GM12872 (cell line): ENCODE data around the gene ZCCHC24.
A peak's percentile ranks its signal among the peaks of the same experiment; 100 is the strongest.

Experiments used
- TF ChIP-seq, protein P1 (sequence below): IDR thresholded peaks from 3 replicates; pipeline ENCODE4 v1.5.1; 2011; ENCODE audit warnings: low read depth, mild to moderate bottlenecking, low read length, moderate library complexity; ENCODE audit not compliant: insufficient read depth

The ZCCHC24 gene

DNA sequence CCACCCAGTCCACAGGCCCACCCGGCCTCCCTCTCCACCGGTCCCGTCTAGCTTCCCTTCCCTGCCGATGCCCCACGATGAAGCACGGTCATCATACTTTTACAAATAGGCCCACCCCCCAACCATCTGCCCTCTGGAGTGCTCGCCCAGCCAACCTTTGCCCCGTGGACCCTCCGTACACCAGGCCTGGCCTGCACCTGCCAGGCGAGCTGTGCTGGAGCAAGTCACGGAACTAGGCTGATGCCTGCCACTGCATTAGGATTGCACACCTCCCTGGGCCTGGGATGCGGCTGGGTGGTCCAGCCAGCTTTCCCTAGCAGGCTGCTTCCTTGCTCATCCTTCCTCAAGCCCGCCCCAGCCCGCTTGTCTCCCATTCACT lies 53.4 kb downstream of the ZCCHC24 start:
- TF ChIP-seq, protein P1, sequence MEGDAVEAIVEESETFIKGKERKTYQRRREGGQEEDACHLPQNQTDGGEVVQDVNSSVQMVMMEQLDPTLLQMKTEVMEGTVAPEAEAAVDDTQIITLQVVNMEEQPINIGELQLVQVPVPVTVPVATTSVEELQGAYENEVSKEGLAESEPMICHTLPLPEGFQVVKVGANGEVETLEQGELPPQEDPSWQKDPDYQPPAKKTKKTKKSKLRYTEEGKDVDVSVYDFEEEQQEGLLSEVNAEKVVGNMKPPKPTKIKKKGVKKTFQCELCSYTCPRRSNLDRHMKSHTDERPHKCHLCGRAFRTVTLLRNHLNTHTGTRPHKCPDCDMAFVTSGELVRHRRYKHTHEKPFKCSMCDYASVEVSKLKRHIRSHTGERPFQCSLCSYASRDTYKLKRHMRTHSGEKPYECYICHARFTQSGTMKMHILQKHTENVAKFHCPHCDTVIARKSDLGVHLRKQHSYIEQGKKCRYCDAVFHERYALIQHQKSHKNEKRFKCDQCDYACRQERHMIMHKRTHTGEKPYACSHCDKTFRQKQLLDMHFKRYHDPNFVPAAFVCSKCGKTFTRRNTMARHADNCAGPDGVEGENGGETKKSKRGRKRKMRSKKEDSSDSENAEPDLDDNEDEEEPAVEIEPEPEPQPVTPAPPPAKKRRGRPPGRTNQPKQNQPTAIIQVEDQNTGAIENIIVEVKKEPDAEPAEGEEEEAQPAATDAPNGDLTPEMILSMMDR: no peak

DNA sequence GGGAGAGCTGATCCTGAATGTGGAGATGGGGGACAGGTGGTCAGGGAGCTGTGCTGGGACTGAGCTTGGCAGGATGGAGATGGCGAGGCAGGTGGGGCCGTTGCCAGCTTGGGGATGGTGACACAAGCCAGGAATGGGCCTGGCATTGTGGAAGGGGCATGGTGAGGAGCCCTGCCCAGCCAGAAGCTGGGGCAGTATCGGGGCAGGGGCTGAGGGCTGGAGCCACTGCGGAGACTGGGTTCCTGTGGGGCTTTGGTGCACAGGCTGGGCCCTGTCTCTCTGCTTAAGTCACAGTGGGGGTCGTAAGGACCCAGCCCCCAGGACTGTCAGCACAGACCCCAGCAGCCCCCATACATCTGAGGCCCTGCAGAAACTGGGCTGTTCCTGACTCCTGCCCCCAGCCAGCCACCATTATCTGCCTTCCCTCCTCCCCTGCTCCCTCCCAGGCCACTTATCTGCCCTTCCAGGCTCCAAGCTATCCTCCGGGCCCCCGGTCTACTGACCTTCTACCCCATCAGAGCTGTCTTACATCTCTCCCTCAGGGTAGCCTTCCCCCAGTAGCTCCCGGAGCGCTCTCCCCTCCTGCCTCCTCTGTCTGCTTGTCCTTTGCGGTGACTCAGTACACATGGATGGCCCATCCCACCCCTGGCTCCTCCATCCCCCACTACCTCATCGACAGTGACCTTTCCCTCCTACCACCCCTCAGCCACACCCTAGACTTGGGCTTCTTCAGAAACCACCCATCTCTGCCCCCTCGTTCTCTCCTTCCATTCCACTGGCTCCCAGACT lies 54.0 kb downstream of the ZCCHC24 start:
- TF ChIP-seq, protein P1: no peak

DNA sequence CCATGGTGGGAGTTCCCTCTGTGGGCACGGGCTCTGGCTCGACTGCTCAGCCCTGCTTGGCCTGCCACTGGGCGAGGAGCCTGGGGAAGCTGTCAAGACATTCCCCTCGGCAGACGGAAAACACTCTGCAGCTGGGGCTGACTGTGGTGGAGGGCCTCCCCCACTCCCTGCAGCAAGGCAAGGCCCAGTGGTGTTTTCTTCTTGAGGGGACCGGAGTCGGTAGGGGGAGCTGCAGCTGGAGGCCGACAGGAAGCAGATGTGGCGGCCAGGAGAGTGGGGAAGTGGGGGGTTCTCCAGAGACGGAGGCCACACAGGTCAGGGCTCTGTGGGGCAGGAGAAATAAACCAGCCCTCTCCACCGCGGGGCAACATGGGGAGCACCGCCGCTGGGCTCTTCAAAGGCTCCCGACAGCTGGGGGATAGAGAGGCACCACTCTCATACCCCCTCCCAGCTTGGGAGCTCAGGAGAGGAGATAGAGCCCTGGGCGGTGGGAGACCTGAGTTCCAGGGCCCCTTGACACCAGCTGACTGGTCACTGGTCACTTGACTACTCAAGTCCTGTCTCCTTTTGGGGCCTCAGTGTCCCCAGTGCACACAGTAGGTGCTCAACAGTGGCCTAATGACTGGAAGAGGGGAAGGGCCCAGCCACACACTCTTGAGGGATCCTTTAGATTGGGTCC lies 54.7 kb downstream of the ZCCHC24 start:
- TF ChIP-seq, protein P1: peak; percentile 27; the same call in 1 of the 3 replicates

DNA sequence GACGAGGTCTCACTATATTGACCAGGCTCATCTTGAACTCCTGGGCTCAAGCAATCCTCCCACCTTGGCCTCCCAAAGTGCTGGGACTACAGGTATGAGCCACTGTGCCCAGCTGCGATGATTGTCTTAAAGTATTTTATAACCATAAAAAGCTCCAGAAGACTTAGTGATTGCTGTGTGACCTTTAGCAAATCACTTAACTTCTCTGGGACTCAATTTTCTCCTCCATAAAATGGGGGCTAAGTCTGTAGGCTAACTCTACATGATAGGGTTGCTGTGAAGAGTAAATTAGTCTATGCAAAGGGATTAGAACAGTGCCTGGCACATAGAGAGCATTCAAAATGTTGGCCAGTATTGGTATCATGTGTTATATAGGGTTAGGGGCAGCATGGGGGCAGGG lies 55.4 kb downstream of the ZCCHC24 start:
- TF ChIP-seq, protein P1: no peak

DNA sequence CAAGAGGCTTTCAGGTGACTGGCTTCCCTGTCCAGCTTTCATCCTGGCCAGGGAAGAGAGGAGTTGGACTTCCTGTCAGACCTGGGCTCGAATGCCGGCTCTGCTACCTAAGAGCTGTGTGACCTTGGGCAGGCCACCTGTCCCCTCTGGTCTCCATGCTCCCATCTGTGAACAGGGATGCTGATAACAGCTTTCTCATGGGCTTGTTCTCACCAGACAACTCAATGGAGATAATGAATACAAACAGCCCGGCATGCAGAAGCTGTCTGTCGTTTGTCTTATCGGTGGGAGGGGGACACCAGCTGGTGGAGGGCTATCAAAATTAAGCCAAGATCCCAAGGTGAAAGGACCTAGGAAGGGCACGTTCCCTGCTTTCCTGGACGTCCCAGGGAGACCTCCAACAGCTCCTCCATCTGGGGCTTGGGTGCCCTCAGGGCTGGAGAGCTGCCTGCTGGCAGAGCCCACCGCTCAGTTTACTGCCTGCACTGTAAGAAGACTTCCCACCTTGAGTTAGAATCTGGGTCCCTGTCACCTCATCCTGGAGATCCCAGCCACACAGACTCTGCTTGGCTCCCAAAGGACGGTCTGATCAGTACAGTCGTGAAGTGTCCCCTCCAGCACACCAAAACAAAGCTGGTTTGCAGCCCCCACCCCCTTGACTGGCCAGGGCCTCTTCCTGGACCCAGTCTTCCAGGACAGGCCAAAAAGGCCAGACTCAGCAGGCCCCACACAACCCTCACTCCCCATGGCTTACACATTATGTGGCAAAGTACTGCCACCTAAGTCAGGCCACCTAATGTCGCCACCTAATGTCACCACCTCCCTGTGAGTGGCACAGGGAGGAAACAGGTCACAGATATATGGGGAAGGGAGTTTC lies 57.2 kb downstream of the ZCCHC24 start:
- TF ChIP-seq, protein P1: no peak

DNA sequence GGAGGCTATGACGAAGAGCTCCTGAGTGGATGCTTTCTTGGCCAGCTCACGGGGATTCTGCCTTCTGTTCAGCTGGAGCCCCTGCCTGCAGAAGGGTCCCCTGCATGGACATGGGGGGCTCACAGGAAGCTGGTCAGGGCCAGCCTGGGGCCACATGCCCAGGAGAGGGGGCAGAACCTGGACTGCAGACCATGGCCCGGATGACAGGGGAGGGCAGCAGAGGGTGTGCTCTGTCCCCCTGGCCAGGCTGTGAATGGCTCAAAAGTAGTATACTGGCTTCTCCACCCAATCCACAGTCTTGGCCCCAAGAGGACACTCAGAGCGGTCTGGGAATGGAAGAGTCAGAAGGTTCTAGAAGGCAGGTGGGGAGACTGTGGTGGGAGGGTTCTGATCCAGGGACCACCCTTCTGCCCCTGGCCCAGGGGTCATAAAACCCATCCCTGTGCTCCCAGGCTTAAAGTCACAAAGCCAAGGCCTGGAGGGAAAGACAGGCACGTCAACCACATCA lies 57.9 kb downstream of the ZCCHC24 start:
- TF ChIP-seq, protein P1: no peak
